GM19025 (cell line): ENCODE measurements around the gene ACSS2.

Experiments used
- ATAC-seq: cut with Tn5 transposase; IDR thresholded peaks from one replicate; pipeline ENCODE4 v1.9.1; 2021; ENCODE audit warnings: mild to moderate bottlenecking, low read depth, moderate library complexity; ENCODE audit not compliant: unreplicated experiment

Gene ACSS2

GRCh38 chr20:34876406-34877282 lies at the start of gene ACSS2:
Gene ACSS2, plus strand, starts transcription at chr20:34876612. Its CDS starts 34 bp downstream, at chr20:34876646.
- ATAC-seq, result peak; percentile 69

GRCh38 chr20:34829191-34829590 lies 47.2 kb upstream of the ACSS2 start:
- no peak for ATAC-seq

GRCh38 chr20:34831936-34832335 lies 44.5 kb upstream of the ACSS2 start:
- ATAC-seq, result no peak

GRCh38 chr20:34834459-34834893 lies 41.9 kb upstream of the ACSS2 start:
- no peak for ATAC-seq

- ATAC-seq, result no peak
Observed at GRCh38 chr20:34842143-34842542, 34.3 kb upstream of the ACSS2 start.

- ATAC-seq, result no peak
Observed at GRCh38 chr20:34843421-34843820, 33.0 kb upstream of the ACSS2 start.

- no peak for ATAC-seq
Observed at GRCh38 chr20:34848597-34848996, 27.8 kb upstream of the ACSS2 start.

- no peak for ATAC-seq
Observed at GRCh38 chr20:34849778-34850177, 26.6 kb upstream of the ACSS2 start.

- no peak for ATAC-seq
Observed at GRCh38 chr20:34850969-34851368, 25.4 kb upstream of the ACSS2 start.

GRCh38 chr20:34852298-34852697 lies 24.1 kb upstream of the ACSS2 start:
- ATAC-seq, result no peak

- ATAC-seq, result no peak
Observed at GRCh38 chr20:34859367-34859766, 17.0 kb upstream of the ACSS2 start.

- no peak for ATAC-seq
Observed at GRCh38 chr20:34859826-34860545, 16.4 kb upstream of the ACSS2 start.

GRCh38 chr20:34861386-34862084 lies 14.9 kb upstream of the ACSS2 start:
- no peak for ATAC-seq

GRCh38 chr20:34862724-34863123 lies 13.7 kb upstream of the ACSS2 start:
- no peak for ATAC-seq

- ATAC-seq, result no peak
Observed at GRCh38 chr20:34863421-34863965, 12.9 kb upstream of the ACSS2 start.

- no peak for ATAC-seq
Observed at GRCh38 chr20:34864216-34864615, 12.2 kb upstream of the ACSS2 start.

GRCh38 chr20:34871320-34871926 lies 5.0 kb upstream of the ACSS2 start:
- no peak for ATAC-seq

- no peak for ATAC-seq
Observed at GRCh38 chr20:34871966-34872621, 4.3 kb upstream of the ACSS2 start.

- ATAC-seq, result no peak
Observed at GRCh38 chr20:34872622-34873224, 3.7 kb upstream of the ACSS2 start, which contains the start of gene GGT7. Gene GGT7, minus strand, starts transcription at chr20:34872856. Its CDS starts 41 bp downstream, at chr20:34872815.
